ENCODE measurements around the gene ANKRD33.
"Not testable (repeated sequence)": the region's sequence is repeated elsewhere in the genome, so short reads cannot be mapped to it uniquely, and the experiment has no call there.

Gene ANKRD33

DNA sequence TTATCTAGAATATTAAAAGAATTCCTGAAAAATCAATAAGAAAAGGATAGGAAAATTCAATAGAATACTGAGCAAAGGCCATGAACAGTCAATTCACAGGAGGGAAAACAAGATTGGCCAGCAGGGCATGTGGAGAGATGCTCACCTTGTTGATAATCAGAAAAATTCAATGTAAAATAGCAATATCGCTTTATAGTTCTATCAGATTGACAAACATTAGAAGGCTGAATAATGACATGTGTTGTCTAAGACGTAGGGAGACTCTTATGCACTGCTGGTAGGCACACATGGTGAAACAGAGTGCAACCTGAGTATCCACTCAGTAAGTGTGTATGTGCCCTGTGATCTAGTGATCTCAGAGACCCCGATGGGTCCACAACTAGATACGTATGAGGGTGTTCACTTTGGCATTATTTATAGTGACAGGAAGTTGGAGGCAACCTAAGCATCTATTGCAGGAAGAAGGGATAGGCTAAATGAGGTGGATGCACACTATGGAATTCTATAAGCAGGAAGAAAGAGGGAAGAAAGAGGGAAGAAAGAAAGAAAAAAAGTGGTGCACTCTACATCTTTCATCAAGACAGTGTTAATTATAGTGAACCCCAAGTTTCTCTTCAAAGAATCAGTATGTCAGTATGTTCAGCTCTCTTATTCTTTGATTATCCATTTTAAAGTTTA, 3.8 kb upstream of the ANKRD33 start:
- DNase-seq: no peak

DNA sequence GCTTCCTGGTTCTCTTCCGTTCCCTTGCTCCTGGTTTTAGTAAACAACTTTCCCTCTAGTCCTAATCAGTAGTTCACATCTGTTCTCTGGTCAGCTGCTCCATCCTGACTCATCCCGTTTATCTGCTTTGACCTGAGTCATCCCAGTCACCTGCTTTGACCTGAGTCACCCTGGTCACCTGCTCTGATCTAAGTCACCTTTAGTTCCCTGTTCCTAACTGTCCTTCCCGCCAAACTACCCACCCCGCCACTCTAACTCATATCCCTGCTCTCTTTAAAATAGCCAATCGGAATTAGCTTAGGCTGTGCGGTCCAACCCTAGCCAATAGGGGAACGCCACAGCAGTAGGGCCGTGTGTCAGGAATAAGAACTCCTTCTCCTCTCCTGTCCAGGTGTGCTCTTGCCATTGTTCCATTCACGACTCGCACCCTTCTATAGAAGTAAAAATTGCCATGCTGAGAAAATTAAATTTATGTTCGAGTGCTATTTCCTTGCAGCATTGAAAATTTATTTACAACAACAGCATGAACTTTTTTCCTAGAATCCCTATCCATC, 3.1 kb upstream of the ANKRD33 start:
- no peak for DNase-seq

DNA sequence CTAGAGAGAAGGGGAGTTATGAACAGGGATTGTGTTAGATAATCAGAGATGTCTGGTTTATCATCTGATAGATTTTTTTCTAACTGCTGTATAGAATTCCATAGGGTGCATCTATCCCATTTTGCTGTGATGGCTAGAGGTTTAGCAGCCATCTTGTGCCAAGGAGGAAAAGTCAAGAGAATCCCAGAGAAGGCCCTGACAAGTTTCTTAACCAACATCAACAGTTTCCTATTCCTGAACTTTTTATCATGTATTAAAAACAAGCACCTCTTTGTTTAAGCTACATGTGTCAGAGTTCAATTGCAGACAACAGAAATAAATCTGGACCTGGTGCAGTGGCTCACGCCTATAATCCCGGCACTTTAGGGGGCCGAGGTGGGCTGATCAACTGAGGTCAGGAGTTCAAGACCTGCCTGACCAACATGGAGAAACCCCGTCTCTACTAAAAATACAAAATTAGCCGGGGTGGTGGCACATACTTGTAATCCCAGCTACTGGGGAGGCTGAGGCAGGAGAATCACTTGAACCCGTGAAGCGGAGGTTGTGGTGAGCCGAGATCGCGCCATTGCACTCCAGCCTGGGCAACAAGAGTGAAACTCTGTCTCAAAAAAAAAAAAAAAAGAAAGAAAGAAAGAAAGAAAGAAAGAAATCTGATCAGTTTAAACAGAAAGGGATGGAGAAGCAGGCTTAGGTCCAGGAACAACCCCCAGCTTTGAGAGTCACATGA, 2.4 kb upstream of the ANKRD33 start:
- DNase-seq: not testable (repeated sequence)

DNA sequence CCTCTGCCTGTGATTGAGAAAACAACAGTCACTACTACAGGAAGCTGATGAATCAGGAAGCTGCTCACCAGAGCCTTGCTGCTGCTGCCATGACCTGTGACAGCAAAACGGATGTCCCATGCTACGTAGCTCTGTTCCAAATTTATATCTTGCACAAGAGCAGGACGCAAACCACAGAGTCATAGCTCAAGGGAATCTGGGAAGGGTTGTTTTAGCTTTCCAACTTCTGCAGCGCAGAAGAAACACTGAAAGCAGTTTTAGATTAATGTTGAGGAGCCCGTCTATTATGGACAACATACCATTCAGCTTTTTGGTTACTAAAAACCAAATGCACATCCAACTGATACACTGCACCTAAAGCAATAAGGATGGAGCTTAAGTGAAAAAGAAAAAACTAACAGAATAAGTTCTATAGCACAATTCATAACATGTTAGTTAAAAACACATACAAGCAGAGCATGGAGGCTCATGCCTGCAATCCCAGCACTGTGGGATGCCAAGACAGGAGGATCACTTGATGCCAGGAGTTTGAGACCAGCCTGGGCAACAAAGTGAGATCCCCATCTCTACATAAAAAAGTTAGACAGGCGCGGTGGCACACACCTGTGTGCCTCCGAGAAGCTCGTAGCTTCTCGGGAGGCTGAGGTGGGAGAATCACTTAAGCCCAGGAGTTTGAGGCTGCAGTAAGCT, 1.7 kb upstream of the ANKRD33 start:
- DNase-seq: no peak

DNA sequence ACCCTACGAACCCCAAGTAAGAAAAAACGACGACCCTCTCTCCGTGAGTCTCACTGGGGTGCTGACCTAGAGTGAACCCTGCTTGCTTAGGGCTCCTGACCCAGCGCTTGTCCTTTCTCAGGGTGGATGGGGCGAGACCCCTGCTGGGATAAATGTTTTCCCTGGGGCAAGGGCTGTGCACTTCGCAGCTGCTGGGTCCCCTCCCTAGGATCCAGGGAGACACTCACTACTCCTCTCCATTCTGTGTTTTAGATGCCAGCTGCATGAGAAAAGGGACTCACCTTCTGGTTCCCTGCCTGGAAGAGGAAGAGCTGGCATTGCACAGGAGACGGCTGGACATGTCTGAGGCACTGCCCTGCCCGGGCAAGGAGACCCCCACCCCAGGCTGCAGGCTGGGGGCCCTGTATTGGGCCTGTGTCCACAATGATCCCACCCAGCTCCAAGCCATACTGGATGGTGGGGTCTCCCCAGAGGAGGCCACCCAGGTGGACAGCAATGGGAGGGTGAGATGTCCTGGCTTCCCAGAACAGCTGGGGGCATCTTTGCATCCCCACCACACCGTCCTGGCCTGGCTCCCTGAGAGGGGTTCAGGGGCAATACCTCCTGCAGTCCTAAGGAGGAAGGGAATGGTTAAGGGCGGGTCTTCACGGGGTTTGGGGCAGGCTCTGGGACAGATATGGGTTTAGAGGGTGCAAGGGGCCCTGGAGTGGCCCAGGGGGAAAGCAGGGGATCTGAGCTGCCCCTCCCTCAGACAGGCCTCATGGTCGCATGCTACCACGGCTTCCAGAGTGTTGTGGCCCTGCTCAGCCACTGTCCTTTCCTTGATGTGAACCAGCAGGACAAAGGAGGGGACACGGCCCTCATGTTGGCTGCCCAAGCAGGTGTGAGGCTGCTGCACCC, 663 bp downstream of the ANKRD33 start:
- DNase-seq: no peak

DNA sequence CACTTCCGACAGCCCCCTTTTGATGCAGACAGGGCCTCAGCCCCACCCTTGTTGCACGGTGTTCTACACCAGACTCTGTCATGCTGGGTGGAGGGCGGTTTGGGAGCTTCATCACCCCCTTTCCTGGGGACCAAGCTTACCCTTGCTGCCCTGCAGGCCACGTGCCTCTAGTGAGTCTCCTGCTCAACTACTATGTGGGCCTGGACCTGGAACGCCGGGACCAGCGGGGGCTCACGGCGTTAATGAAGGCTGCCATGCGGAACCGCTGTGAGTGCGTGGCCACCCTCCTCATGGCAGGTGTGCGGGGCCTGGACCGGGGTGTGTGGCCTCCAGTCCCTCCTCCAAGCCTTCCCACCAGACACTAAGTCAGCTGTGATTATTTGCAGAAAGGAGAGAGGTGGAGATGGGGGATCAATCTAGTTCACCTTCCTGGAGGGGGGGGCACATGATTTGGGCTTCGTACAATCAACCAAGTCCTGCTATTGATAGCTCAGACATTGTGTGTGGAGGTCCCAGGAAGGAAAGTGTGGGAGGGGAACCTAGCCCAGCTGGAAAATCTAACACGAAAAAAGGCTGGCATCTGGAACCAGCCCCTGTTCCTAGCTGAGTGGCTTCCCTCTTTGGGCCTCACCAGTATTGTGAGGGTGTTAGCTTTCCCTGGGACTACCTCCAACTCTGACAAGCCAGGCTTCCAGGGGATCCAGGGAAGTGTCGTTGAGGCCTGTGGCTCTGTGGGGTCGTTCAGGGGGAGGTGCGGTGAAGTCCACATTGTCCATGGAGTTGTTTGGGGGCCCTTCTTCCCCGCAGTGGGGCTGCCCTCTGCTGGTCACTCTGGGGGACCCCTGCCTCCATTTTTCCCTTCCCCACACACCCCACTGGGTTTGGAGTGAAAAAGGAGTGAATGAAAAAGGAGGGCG, 1.6 kb downstream of the ANKRD33 start:
- DNase-seq: no peak

DNA sequence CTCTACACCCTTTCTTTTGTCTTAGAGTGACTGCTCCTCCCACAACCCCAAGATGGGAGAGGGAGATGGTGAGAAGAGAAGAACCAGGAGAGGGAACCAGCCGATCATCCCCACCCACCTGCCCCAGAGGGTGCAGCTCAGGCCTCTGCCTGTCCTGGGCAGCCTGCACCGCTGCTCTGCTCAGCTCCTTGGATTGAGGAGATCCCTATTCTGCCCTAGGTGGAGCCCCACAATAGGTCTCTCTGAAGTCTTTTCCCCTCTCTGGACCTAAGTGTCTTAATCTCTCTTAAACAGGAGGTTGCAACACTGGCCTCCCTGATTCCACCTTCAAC, 2.2 kb downstream of the ANKRD33 start:
- no peak for DNase-seq

DNA sequence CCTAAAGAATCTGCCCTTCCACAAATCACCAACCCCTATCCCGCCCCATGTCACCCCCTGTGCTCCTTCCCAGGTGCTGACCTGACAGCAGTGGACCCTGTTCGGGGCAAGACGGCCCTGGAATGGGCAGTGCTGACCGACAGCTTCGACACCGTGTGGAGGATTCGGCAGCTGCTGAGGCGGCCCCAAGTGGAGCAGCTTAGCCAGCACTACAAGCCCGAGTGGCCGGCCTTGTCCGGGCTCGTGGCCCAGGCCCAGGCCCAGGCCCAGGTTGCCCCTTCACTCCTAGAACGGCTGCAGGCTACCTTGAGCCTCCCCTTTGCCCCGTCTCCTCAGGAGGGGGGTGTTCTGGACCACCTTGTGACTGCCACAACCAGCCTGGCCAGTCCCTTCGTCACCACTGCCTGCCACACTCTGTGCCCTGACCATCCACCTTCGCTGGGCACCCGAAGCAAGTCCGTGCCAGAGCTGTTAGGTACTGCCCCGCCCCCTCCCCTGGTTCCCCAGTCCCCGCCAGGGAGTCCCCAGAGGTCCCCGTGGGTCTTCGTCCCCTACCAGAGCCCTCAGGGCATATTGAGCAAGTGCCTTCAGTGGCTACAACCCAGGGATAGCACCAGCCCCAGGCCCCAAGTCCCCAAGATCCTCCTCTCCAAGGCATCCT, 2.7 kb downstream of the ANKRD33 start:
- DNase-seq: no peak

DNA sequence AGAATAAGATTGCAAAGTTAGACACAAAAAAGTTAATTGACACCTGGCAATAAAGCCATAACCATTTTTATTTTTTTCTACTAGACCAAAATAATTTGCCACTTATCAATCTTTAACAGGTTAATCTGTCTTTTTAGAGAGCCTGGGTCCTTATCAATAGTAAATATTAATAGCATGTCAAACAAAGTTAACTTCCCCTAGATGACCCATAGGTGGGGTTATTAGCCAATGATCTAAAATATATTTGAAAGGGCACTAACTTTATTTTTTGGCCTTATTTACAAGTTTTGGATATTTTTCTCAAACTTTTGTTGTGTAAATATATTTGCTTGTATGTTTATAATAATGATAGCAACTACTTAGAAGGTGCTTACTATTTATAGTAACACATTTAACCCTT, 3.9 kb downstream of the ANKRD33 start:
- DNase-seq: no peak

DNA sequence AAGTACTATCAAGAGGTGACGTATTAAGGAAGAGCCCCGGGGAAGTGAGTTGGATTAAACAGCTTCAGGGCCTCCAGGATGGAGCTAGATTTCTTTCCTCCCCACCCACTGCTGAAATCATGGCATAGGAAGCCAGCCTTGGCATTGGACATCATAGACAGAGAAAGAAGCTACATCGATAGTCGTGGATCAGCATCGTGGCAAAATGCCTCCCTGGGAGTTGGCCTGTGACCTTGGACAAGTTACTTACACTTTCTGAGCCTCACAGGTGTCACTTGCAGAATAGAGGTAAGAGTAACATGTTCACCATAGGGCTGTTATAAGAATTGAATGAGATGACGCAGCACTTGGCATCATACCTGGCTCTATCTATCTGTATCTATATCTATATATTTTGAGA, 5.9 kb downstream of the ANKRD33 start:
- no peak for DNase-seq

DNA sequence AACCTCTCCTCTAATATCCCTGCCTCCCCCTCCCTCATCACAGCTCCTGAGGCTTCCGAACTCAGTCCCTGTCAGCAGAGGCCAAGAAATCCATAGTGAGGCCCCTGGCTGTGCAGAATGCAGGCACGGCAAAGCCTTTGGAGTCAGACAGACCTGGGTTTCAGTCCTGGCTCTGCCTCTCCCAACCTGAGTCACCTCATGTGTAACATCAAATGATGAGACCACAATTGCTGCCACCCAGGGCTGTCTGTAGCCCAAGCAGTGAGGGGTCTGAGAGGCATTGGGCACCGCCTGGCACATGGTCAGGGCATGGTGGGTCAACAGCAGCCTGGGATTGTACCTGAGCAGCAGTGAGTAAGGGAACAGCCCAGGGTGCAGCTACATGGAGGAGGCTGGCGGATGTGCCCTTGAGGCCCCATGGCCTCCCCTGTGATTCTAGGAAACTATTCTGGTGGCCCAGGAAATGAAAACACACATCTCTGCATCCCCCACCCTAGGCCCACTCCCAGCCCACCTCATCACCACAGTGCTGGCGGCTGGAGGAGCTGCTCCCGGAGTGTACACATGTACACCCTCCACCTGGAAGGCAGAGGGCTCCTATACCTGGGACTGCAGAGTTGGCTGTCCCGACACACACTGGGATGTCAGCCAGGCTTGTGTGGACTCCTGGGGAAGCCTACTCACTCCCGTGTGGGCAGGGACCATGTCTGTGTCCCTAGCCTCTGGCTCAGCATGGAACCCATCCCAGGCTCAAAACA, 7.7 kb downstream of the ANKRD33 start:
- DNase-seq: no peak

DNA sequence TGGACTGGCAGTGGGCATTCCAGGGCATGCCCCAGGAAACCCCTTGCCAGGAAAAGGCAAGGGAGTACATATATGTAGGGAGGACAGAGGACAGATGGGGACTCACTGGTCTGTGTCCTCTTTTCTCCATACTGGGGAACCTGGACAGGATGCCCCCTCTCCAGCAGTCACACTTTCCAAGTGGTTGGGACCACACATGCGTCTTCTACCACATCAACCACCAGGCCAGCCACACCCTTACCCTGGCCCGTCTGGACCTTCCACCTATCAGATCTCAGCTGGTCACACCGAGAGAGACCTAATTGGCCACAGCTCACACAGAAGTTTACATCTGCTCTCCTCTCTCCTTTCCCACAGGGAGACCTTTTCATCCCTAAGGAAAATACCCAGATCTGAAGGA, 8.3 kb downstream of the ANKRD33 start:
- no peak for DNase-seq

DNA sequence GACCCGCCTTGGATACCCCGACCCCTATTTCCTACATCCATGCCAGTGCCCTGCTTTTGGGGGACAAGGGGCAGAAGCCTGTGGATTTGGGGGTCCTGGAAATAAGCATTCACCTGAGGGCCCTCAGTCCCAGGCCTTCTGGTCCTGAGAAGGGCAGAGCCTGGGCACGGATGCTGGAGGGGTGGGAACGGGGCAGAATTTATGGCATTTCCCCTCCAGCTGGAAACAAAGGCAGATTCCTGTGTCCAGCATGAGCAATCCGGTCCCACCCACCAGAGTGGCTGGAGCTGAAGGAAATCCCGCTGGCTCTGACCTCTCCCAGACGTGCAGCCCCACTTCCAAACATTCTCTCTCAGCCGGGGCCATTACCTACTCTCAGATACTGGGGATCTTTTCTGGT, 9.3 kb downstream of the ANKRD33 start:
- DNase-seq: no peak

DNA sequence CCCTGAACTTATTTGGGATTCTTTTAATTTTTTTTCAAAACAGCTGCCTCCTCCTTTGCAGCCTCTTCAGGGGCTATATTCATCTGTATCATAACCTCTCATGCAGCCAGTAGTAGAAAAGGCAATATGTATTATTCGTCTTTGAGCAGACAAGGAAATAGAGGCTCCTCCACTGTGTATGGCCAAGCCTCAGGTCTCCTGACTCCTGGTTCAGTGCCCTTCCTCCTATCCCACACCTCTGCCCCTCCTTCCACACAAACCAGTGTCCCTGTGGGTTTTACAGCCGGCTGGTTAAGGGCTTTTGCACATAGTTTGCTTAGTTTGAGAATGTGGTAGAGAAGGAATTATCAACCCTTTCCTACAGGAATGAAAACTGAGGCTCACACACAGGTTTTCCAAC, 10.6 kb downstream of the ANKRD33 start:
- no peak for DNase-seq

DNA sequence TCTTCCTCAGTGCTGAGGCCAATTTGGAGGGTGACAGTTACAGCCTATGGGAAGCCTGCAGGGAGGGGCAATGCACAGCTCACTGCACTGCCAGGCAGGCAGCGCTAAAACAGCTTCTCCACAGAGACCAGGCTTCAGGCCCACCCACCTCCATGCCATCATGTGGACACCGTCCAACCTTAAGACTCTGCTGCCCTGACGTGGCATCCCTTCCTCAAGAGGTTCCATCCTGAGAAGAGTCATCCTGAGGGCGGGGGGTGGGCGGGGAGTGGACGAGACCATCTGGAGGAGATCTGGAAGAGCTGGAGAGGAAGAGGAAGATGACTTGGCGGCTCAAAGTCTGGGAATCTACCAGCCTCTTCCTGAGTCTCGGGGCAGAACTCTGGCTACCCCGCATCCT, 11.0 kb downstream of the ANKRD33 start:
- no peak for DNase-seq

DNA sequence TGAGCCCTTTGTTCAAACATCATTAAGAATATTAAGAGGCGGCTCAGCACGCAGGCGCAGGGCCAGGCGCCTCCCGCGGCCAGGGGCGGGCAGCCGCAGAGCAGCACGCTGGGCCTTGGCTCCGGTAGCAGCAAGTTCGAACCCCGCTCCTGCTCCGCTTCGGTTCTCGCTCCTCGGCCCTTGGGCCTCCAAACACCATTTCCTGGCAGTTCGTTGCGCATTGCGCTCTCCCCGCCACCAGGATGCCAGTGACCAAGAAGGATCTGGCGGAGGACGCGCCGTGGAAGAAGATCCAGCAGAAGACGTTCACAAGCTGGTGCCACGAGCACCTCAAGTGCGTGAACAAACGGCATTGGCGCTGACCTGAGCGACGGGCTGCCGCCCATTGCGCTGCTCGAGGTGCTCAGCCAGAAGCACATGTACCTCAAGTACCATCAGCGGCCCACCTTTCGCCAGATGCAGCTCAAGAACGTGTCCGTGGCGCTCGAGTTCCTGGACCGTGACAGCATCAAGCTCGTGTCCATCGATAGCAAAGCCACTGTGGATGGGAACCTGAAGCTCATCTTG, 12.5 kb downstream of the ANKRD33 start:
- DNase-seq: no peak

DNA sequence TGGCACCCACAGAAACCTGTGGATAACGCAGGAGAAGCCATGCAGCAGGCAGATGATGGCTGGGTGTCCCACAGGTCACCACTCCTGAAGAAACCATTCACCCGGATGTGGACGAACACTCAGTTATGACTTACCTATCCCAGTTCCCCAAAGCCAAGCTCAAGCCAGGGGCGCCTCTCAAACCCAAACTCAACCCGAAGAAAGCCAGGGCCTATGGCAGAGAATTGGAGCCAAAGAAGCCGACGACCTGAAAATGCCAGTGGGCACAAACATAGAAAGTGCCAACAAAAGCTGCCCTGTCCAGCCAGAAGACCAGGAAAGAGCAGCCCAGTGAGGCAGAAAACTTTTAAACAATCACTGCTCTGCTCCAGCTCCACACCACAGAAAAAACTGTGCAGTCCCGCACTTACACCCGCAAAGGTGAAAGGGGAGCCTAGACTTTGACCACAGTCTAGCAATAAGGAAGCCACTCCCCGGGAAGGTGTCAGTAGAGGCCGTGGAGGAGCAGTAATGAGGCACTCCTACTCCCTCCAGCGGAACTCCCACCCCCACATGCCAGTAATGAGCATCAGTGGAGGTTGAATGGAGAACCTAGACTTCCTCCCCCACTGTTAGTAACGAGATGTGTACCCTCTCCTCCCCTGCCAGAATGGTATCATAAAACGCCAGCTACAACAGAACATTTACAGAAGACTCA, 13.4 kb downstream of the ANKRD33 start:
- DNase-seq: no peak

DNA sequence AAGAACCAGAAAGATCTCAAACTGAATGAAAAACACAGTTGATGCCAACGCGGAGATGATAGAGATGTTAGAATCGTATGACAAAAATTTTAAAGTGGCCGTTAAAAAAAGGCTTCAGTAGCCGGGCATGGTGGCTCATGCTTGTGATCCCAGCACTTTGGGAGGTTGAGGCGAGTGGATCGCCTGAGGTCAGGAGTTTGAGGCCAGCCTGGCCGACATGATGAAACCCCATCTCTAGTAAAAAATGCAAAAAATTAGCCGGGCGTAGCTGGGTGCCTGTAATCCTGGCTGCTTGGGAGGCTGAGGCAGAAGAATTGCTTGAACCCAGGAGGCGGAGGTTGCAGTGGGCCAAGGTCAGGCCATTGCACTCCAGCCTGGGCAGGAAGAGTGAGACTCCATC, 14.0 kb downstream of the ANKRD33 start:
- no peak for DNase-seq

DNA sequence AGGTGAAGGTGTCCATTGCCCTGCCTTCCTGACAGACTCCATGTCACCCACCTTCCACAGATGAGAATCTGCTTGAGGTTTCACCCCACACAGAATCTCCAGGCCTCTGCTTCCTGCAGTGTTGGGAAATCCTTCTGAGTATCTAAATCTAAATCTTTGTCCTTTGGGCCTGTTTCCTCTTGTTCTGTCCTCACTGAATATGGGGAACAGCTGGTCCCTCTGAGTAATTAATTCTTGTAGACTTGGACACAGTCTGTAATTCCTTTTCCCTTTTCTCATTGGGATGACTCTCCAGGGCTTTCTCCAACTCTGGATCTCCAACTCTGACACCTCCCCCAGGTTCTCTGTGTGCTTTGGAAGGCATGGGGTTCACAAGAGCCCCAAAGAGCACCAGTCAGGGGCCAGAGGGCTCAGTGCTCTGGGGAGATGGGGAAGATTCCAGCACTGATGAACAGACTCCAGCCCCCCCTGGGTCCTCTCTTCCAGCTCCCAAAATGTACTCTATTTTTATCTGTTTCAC, 17.1 kb downstream of the ANKRD33 start:
- DNase-seq: no peak
